A549 (cell line): ENCODE data around the gene PECR. TPM values are rescaled to one million over a fixed set of nuclear protein-coding genes. Genes with fewer than 3 reads are reported as not detected.

ENCODE experiments used
- ATAC-seq, 2 experiments: fragments of 200-7000 bp in 1 of 2; fragments of >200 bp in 1 of 2; cut with Nextera tagmentation in 1 of 2; cut with Tn5 transposase in 1 of 2; 3 replicates each; pipeline versions ENCODE4 v1.8.0 to v1.9.1; 2018 to 2020; ENCODE audit warnings: mild to moderate bottlenecking in 1 of 2, moderate library complexity in 1 of 2
- CTCF ChIA-PET: fragments of 300-600 bp; sonication (Branson Sonifier 250); formaldehyde crosslinking; extraction: SDS; loops from one replicate; lab custom pipeline; 2021; ENCODE audit warnings: antibody characterized with exemption, inconsistent platforms; lab: Yijun Ruan, JAX
- POLR2A ChIA-PET: fragments of 350-600 bp; formaldehyde crosslinking; extraction: SDS; loops from one replicate; lab custom pipeline; 2021; ENCODE audit warnings: antibody characterized with exemption, inconsistent platforms; lab: Yijun Ruan, JAX
- DNase-seq, 2 experiments: peaks; one replicate each; pipeline versions ENCODE4 v3.0.0 to v3.0.0-alpha.2; 2011 to 2016; ENCODE audit warnings: low read depth in 1 of 2, low spot score in 1 of 2
- FAIRE-seq: peaks from 2 replicates; lab custom pipeline; 2011; peaks lifted over from hg19 to GRCh38; lab: Jason Lieb, UNC
- H3K27ac ChIP-seq, 2 experiments: fragments of >200 bp; sonication (Bioruptor Twin); formaldehyde crosslinking; 3 replicates each; pipeline ENCODE4 v1.5.1; 2016 to 2017
- H3K4me1 ChIP-seq: fragments of >200 bp; sonication (Bioruptor Twin); formaldehyde crosslinking; 3 replicates; pipeline ENCODE4 v1.6.1; 2016
- H3K4me2 ChIP-seq: fragments of >200 bp; sonication (Bioruptor Twin); formaldehyde crosslinking; 3 replicates; pipeline ENCODE4 v1.6.1; 2016
- H3K4me3 ChIP-seq: fragments of >200 bp; sonication (Bioruptor Twin); formaldehyde crosslinking; 3 replicates; pipeline ENCODE4 v1.5.1; 2016
- H3K9me3 ChIP-seq: fragments of >200 bp; sonication (Bioruptor Twin); formaldehyde crosslinking; 3 replicates; pipeline ENCODE4 v1.6.1; 2016
- BHLHE40 ChIP-seq: IDR thresholded peaks from 2 replicates; pipeline ENCODE4 v1.6.1; 2012; ENCODE audit warnings: low read depth, low read length, inconsistent platforms
- CBX8 ChIP-seq: fragments of 200-600 bp; sonication (generic); IDR thresholded peaks from 2 replicates; pipeline ENCODE4 v1.6.1; 2016
- CEBPB ChIP-seq, 2 experiments: fragments of >200 bp in 1 of 2; sonication (Bioruptor Twin) in 1 of 2; formaldehyde crosslinking in 1 of 2; IDR thresholded peaks; 2 replicates each; pipeline ENCODE4 v1.6.1; 2012 to 2016
- CHD4 ChIP-seq: fragments of 200-600 bp; sonication (generic); IDR thresholded peaks from 2 replicates; pipeline ENCODE4 v1.6.1; 2016; ENCODE audit warnings: antibody characterized with exemption, mild to moderate bottlenecking, borderline replicate concordance
- EP300 ChIP-seq, 2 experiments: fragments of >200 bp; sonication (Bioruptor Twin); formaldehyde crosslinking; IDR thresholded peaks; 2 replicates in 1 of 2; 3 replicates in 1 of 2; pipeline ENCODE4 v1.6.1; 2016 to 2017
- FOSB ChIP-seq: fragments of 250-450 bp; sonication (Bioruptor Pico); IDR thresholded peaks from 2 replicates; pipeline ENCODE4 v1.5.0; 2020; ENCODE audit warnings: mild to moderate bottlenecking, moderate library complexity
- FOSL2 ChIP-seq, 2 experiments: fragments of 450-650 bp in 1 of 2; fragments of >200 bp in 1 of 2; sonication (Bioruptor Twin) in 1 of 2; formaldehyde crosslinking; IDR thresholded peaks; 2 replicates each; pipeline versions ENCODE4 v1.5.0 to v1.6.1; 2016 to 2020; ENCODE audit warnings: mild to moderate bottlenecking in 1 of 2, moderate library complexity in 1 of 2
- HOXB5 ChIP-seq: fragments of 250-450 bp; sonication (Bioruptor Pico); IDR thresholded peaks from 2 replicates; pipeline ENCODE4 v1.5.0; 2020; ENCODE audit warnings: mild to moderate bottlenecking, moderate library complexity
- MAZ ChIP-seq: fragments of 150-350 bp; IDR thresholded peaks from 2 replicates; pipeline ENCODE4 v1.6.1; 2014; ENCODE audit warnings: antibody characterized with exemption, low read depth, low read length, borderline replicate concordance
- NPAS2 ChIP-seq: fragments of 250-450 bp; sonication (Bioruptor Pico); IDR thresholded peaks from 2 replicates; pipeline ENCODE4 v1.8.0; 2022; ENCODE audit warnings: mild to moderate bottlenecking, moderate library complexity, borderline replicate concordance
- POLR2AphosphoS2 ChIP-seq: conservative IDR thresholded peaks from 2 replicates; pipeline ENCODE4 v1.6.1; 2012; ENCODE audit warnings: low read length, improper control_type of control experiment, inconsistent platforms
- RFX5 ChIP-seq: fragments of 450-650 bp; IDR thresholded peaks from 2 replicates; pipeline ENCODE4 v1.7.1; 2014; ENCODE audit warnings: antibody characterized with exemption, mild to moderate bottlenecking, moderate library complexity
- ZSCAN20 ChIP-seq: fragments of 250-450 bp; sonication (Bioruptor Pico); IDR thresholded peaks from 2 replicates; pipeline ENCODE4 v1.8.0; 2022; ENCODE audit warnings: mild to moderate bottlenecking, moderate library complexity
- WGBS: methylation state at CpG from one replicate; pipeline ENCODE4 v1.1.6; 2017; ENCODE audit errors: missing lambda C conversion rate; 5-methylcytosine and 5-hydroxymethylcytosine counted together
- polyA plus RNA-seq, 4 experiments: library from polyadenylated mRNA; depleted of rRNA in 3 of 4; stranded (reverse); fragments of >200 nt; fragmentation: RNase III in 1 of 4; extraction: RNeasy Plus Mini Kit Qiagen cat#74134 plus additional on column Dnase treatment in 1 of 4; gene quantifications; 2 replicates in 3 of 4; 3 replicates in 1 of 4; pipeline ENCODE4 v1.2.3, GENCODE V29; 2011 to 2017
- TF ChIP-seq, protein P1 (sequence below): fragments of >200 bp; sonication (Bioruptor Twin); formaldehyde crosslinking; IDR thresholded peaks from 3 replicates; pipeline ENCODE4 v1.6.1; 2016
- TF ChIP-seq, protein P2 (sequence below): fragments of >200 bp; sonication (Bioruptor Twin); formaldehyde crosslinking; IDR thresholded peaks from 3 replicates; pipeline ENCODE4 v1.5.1; 2016
- TF ChIP-seq, protein P3 (sequence below): IDR thresholded peaks from 2 replicates; pipeline ENCODE4 v1.6.1; 2012
- TF ChIP-seq, protein P4 (sequence below): fragments of 200-600 bp; sonication (generic); IDR thresholded peaks from 2 replicates; pipeline ENCODE4 v1.6.1; 2016; ENCODE audit warnings: antibody characterized with exemption, mild to moderate bottlenecking, moderate library complexity
- TF ChIP-seq, protein P5 (sequence below): fragments of 250-450 bp; sonication (Bioruptor Pico); IDR thresholded peaks from 2 replicates; pipeline ENCODE4 v1.5.0; 2020; ENCODE audit warnings: low read depth, mild to moderate bottlenecking, moderate library complexity

Gene PECR
- polyA plus RNA-seq, 2 of the 4 experiments (the other 2 are of a cell fraction) = 16.8 to 39.9 TPM

DNA sequence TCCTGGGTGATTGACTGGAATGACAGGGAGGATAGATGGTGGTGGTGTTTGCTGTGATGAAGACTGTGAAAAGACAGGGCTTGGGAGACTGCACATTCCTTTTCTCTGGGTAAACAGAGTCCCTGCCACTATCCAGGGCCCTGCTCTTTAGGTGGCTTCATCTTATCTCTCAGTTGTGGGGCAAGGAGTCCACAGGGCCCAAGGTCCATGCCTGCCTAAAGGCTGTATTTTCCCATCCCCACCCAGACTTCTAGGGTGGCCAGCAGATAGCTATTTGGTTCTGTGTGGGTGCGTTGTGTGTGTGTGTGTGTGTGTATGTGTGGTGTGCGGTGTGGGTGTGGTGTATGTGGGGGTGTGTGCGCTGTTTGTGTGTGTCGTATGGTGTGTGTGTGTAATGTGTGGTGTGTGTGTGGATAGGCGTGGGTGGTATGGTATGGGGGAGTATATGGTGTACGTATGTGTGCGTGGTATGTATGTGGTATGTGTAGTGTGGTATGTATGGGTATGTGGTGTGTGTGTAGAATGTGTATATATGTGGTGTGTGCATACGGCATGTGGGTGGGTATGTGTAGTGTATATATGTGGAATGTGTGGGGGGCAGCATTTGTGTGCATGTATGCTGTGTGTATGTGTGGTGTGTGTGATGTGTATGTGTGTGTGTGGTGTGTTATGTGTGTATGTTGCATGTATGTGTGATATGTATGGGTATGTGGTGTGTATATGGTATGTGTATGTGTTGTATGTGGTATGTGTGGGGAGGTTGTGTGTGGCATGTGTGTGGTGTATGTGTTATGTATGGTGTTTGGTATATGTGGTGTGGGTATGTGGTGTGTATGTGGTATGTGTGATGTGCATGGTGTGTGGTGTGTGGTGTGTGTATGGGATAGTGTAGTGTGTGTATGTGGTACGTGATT, 17.1 kb upstream of the PECR start:
- Histone ChIP-seq H3K4me1 (no peaks in the 10 kb centered on the region), H3K4me2 (no peak overlapping the region), H3K27ac (no peak overlapping the region)
- ATAC-seq = no peak
- FAIRE-seq = no peak
- TF ChIP-seq CEBPB (IDR thresholded peaks at IDR 0.05) (no peak), ZSCAN20 (CRISPR knock-in tag) (no peak), CBX8 (no peak), EP300 (IDR thresholded peaks at IDR 0.05) (no peak), BHLHE40 (no peak), HOXB5 (CRISPR knock-in tag) (no peak), POLR2AphosphoS2 (no peak), CHD4 (no peak), NPAS2 (no peak), FOSB (CRISPR knock-in tag) (no peak), FOSL2 (IDR thresholded peaks at IDR 0.05) (no peak), FOSL2 (CRISPR knock-in tag; IDR thresholded peaks at IDR 0.05) (no peak), RFX5 (no peak), MAZ (no peak)
- TF ChIP-seq, protein P1, sequence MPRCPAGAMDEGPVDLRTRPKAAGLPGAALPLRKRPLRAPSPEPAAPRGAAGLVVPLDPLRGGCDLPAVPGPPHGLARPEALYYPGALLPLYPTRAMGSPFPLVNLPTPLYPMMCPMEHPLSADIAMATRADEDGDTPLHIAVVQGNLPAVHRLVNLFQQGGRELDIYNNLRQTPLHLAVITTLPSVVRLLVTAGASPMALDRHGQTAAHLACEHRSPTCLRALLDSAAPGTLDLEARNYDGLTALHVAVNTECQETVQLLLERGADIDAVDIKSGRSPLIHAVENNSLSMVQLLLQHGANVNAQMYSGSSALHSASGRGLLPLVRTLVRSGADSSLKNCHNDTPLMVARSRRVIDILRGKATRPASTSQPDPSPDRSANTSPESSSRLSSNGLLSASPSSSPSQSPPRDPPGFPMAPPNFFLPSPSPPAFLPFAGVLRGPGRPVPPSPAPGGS = no peak
- TF ChIP-seq, protein P2, sequence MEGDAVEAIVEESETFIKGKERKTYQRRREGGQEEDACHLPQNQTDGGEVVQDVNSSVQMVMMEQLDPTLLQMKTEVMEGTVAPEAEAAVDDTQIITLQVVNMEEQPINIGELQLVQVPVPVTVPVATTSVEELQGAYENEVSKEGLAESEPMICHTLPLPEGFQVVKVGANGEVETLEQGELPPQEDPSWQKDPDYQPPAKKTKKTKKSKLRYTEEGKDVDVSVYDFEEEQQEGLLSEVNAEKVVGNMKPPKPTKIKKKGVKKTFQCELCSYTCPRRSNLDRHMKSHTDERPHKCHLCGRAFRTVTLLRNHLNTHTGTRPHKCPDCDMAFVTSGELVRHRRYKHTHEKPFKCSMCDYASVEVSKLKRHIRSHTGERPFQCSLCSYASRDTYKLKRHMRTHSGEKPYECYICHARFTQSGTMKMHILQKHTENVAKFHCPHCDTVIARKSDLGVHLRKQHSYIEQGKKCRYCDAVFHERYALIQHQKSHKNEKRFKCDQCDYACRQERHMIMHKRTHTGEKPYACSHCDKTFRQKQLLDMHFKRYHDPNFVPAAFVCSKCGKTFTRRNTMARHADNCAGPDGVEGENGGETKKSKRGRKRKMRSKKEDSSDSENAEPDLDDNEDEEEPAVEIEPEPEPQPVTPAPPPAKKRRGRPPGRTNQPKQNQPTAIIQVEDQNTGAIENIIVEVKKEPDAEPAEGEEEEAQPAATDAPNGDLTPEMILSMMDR = no peak
- TF ChIP-seq, protein P3, sequence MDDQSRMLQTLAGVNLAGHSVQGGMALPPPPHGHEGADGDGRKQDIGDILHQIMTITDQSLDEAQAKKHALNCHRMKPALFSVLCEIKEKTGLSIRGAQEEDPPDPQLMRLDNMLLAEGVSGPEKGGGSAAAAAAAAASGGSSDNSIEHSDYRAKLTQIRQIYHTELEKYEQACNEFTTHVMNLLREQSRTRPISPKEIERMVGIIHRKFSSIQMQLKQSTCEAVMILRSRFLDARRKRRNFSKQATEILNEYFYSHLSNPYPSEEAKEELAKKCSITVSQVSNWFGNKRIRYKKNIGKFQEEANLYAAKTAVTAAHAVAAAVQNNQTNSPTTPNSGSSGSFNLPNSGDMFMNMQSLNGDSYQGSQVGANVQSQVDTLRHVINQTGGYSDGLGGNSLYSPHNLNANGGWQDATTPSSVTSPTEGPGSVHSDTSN = no peak
- TF ChIP-seq, protein P4, sequence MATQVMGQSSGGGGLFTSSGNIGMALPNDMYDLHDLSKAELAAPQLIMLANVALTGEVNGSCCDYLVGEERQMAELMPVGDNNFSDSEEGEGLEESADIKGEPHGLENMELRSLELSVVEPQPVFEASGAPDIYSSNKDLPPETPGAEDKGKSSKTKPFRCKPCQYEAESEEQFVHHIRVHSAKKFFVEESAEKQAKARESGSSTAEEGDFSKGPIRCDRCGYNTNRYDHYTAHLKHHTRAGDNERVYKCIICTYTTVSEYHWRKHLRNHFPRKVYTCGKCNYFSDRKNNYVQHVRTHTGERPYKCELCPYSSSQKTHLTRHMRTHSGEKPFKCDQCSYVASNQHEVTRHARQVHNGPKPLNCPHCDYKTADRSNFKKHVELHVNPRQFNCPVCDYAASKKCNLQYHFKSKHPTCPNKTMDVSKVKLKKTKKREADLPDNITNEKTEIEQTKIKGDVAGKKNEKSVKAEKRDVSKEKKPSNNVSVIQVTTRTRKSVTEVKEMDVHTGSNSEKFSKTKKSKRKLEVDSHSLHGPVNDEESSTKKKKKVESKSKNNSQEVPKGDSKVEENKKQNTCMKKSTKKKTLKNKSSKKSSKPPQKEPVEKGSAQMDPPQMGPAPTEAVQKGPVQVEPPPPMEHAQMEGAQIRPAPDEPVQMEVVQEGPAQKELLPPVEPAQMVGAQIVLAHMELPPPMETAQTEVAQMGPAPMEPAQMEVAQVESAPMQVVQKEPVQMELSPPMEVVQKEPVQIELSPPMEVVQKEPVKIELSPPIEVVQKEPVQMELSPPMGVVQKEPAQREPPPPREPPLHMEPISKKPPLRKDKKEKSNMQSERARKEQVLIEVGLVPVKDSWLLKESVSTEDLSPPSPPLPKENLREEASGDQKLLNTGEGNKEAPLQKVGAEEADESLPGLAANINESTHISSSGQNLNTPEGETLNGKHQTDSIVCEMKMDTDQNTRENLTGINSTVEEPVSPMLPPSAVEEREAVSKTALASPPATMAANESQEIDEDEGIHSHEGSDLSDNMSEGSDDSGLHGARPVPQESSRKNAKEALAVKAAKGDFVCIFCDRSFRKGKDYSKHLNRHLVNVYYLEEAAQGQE = no peak
- TF ChIP-seq, protein P5, sequence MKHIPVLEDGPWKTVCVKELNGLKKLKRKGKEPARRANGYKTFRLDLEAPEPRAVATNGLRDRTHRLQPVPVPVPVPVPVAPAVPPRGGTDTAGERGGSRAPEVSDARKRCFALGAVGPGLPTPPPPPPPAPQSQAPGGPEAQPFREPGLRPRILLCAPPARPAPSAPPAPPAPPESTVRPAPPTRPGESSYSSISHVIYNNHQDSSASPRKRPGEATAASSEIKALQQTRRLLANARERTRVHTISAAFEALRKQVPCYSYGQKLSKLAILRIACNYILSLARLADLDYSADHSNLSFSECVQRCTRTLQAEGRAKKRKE (CRISPR knock-in tag) = no peak
- TF ChIP-seq, all 56 proteins: peak for 0
- Histone ChIP-seq H3K4me3 (no peak overlapping the region), H3K9me3 (no peaks in the 10 kb centered on the region)
- ChIA-PET CTCF (interaction anchor here (1.2 kb wide), 1 partner anchor 8 kb away, joined by 3 read pairs; no protein-coding TSS in a partner anchor), POLR2A (no interaction called here)
- DNase-seq = no peak
- 83% methylated on average over 9 of the region's 9 CpGs for WGBS
